T follicular helper cell (primary cell): ENCODE results near the gene PLCL2.
"Not testable (repeated sequence)": the region's sequence is repeated elsewhere in the genome, so short reads cannot be mapped to it uniquely, and the experiment has no call there.

Experiments
- DNase-seq: peaks from one replicate; pipeline ENCODE4 v3.0.0-alpha.2; 2020; ENCODE audit warnings: low read depth

Gene PLCL2

DNA sequence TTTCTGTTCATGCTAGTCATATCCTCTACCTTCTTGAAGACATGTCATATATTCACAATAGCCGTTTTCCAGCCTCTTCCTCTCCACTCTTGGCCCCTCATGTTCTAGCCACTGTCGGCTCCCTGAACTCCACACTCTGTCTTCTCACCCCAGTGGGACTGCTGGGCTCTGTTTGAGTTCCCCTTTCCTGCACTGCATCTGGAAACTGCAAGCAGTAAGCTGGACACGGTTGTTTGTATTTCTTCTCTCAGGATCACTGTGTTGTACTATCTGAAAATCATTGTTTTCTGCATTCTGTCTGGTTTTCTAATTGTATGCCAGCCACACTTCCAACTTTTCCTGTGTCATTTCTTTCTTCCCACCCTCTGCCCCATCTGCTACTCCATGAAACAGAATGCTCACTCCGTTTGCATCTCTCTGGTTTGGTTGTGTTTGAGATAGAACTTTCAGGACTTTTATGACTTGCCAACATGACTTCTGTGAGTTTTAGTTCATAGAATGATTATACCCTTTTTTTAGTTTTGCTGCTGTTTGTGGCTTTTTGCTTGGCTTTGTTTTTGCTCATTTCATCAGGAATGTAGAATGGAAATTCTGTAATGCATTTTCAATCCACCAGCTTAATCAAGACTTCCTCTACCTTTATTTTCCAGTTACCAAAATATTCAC lies 192.3 kb downstream of the PLCL2 start:
- DNase-seq, result no peak

DNA sequence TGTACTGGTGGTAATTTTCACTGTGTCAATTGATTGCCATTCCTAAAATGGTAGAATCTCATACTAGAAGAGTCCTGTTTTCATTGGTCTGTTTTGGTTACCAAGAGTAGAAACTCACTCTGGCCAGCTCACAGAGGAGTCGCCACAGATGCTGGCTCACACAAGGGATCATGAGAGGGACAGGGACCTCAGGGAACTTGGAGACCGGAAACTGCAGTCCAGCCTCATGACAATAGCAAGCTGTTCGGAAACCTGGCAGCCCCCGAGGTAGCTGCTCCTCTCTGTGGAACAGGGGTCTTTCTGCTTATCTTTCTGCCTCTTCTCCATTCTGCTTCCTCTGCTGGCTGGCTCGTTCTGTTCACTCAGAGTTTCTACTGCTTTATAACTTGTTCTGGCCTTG lies 192.9 kb downstream of the PLCL2 start:
- DNase-seq, result no peak

DNA sequence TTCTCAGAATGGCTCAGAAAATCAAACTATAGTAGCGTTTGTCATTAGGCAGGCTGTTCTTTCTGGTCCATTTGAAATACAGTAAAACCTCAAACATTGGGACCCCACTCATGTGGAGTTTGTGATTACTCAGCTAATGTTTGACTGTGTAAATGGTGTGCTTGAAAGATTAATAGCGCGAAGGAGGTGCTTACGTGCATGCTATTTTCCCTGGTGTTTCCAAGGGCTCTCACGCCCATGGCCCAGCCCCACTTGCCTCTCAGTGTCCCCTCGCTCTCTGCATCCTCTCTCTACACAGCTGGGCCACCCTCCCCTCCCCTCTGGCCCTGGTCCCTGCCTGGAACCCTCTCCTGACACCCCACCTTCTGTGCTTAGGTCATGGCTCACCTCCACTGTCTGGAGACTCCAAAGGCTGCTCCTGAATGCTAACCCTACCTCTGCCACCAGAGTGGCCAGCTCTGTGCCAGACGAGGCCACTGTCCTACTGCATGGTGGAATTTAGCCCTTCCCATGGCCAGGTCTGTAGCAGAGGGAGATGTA lies 194.2 kb downstream of the PLCL2 start:
- no peak for DNase-seq

DNA sequence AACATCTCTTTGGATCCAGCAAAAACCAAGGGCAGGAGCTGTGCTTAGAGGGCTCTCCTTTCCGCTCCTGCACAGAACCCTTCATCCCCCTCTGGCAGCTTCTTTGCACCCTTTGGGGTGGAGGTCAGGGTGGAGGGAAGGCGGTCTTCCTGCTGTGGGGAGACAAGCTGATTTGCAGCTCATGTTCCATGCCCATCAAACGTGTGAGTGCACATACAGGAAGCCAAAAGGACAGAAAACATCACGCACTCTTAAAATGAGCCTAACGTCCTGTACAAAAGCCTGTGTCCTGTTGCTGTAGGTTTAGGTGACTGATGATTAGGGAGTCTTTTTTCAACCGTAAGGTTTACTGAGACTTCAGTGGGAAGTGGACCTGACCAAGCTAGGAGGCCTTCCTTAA lies 195.2 kb downstream of the PLCL2 start:
- no peak for DNase-seq

GRCh38 chr3:17081520-17081919 lies 196.8 kb downstream of the PLCL2 start:
- DNase-seq, result no peak

DNA sequence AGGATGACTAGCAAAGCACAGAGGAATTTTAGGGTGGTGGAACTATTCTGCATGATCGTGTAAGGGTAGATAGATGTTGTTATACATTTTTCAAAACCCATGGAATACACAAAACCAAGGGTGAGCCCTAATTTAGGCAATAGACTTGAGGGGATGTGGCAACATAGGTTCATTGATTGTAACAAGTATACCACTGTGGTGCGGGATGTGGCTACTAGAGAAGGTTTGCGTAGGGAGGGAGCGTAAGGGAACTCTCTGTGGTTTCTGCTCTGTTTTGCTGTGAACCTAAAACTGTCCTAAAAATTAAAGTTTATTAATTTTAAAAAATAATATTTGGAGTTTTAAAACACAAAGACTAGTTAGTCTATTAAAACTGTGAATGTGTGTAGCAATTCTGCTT lies 202.8 kb downstream of the PLCL2 start:
- DNase-seq, result no peak

DNA sequence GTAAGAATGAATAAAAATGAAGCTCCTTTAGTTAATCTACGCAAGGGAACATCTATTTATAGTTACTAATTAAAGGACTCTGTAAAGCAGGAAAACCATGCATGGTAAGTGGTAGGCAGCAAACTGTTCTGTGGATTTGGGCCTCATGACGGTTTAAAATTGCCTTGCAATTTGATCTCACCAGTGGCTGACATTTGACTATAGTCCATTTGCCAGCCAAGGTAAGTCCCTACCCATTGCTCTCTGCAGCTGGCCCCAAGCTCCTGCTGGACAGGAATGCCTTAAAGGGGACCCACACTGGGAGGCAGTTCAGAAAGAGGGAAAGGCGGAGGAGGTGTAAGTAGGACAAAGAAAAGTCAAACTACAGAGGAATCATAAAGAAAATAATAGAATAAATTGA lies 203.3 kb downstream of the PLCL2 start:
- DNase-seq, result no peak

DNA sequence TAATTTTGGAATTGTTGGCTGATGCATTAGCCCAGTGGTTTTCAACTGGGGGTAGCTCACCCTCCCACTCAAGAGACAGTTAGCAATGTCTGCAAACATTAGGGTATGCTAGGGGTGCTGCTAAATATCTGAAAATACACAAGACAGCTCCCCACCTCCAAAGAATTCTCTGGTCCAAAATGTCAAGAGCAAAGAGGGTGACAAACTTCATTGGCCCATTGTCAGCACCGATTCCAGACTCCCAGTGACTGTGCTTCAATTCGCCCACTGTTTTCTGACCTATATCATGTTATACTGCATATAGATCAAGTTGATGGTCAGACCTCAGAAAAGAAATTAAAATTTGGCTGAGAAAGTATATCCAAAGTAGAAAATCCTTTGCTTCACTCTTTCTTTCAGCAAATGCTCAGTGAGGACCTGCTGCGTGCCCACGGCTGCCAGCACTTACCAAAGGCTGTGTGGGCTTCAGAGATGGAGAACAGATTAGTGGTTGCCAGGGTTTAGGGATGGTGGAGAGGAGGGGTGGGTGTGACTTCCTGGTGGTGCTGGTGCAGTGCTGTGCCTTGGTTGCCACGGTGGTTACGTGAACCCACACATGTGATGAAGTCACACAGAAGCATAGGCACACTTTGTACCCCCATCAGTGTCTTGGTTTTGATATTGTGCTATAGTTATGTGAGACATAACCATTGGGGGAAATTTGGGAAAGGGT lies 204.0 kb downstream of the PLCL2 start:
- DNase-seq, result no peak

GRCh38 chr3:17089314-17089700 lies 204.6 kb downstream of the PLCL2 start:
- no peak for DNase-seq

GRCh38 chr3:17090280-17090983 lies 205.7 kb downstream of the PLCL2 start:
- DNase-seq, result no peak

DNA sequence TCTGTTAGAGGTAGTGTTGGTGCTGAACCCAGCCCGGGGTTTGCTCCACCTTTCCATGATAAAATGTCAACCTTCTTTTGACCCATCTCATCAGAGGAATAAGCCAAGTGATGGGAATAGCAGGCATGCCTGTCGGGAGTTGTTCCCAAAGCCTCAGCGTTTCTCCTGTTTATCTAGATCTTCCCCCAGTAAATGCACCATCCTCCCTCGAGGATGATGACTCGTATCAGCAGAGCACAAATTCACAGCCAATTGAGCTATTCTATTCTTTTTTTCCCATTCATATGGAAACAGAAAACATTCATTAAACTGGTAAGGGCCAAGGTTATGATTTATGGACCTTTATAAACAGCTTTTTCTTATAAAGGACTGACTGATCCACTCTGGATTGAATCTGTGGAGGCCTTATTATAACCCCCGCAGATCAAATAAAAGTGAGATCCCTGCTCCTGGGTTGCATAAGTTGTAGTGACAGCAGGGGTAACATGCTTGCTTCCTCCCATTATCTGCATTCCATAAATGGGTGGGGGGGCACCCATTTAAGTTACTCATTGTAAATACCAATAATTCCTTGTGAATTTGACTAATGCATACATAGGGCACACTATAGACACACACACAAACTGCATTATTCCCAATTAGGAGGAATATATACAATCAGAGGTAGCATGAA lies 207.3 kb downstream of the PLCL2 start:
- no peak for DNase-seq

DNA sequence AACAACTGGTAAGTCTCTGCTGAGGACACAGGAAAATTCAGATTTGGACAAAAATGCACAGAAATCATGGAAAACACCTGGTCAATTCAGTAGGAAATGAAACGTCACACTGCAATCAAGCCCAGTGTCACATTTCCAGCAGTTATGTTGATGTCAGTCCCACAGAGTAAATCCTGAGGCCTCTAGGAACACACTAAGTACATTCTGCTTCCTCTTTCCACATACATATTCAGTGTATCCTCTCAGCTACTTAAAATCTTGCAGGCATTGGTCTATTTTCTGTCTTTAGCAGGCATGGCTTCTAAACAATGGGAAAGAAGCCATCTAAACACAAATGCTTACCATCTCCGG lies 207.8 kb downstream of the PLCL2 start:
- DNase-seq, result no peak

DNA sequence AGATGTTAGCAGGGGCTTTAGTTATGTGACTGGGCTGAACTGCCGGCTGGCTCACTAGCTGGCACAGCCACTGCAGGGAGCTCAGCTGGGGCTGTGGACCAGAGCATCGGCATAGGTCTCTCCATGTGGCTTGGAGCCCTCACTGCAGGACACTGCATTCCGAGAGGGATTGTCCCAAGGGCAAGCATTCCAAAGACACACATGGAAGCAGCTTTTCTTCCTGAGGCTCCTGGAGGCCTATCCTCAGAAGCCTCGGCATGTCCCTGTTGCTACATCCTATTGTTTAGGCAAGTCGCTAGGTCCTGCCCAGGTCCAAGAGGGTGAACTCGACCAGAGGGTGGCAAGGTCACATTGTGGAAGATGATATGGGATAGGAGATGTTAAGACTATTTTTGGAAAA lies 209.8 kb downstream of the PLCL2 start:
- no peak for DNase-seq

- no peak for DNase-seq
Observed at GRCh38 chr3:17103579-17103978, 218.8 kb downstream of the PLCL2 start.

DNA sequence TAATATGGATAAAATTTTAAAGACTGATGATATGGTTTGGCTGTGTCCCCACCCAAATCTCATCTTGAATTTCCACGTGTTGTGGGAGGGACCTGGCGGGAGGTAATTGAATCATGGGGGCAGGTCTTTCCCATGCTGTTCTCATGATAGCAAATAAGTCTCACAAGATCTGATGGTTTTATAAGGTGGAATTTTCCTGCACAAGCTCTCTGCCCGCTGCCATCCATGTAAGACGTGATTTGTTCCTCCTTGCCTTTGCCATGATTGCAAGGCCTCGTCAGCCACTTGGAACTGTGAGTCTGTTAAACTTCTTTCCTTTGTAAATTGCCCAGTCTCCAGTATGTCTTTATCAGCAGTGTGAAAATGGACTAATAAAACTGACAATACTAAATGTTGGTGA lies 222.0 kb downstream of the PLCL2 start:
- DNase-seq, result not testable (repeated sequence)

DNA sequence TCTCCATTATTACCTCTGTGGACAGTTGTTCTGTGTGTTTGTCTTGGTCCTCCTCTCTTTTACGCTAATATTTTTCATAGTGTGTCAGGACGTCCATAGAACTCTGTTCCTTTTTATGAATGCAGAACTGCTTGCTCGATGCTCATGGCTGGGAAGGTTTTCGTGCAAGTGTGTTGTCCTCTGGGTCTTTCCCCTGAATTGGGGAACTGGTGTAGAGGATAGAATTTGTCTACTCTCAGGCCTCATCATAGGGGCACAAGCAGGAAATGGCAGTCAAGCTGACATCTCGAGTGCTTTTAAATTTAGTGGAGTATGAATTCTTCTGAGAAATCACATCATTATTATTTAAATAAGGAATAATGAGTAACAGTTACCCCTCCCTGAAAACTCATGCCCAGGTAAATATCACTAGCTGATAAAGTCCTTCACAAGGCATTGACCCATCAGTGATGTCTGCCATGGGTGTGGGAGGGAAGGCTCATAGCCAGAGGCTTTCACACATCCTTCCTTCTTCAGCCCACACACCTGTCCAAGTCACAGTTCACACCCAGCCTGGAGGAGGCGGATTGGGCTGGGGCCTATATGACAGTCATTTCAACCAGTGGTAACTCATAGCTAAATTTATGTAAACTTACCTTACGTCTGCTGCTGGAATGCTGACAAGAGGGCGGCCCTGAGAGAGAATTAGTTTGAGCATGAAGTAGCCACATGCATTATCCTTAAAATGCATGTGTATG lies 226.1 kb downstream of the PLCL2 start:
- no peak for DNase-seq

DNA sequence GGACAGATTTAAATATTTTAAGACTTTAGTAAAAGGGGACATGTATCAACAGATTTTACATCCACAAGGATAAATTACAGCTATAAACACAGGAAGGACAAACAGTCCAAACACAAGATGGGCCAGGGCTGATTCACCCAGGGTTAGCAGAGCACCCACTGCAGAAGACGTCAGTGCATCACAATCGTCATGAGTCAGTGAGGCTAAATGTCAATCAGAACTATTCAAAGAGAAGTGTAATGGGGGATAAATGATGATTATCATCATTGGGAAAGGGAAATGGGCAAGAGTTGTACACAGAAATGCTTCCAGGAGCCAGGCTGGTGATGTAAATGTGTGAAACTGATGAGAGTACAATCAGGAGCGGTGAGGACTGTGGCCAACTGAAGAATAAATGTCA lies 226.8 kb downstream of the PLCL2 start:
- no peak for DNase-seq

DNA sequence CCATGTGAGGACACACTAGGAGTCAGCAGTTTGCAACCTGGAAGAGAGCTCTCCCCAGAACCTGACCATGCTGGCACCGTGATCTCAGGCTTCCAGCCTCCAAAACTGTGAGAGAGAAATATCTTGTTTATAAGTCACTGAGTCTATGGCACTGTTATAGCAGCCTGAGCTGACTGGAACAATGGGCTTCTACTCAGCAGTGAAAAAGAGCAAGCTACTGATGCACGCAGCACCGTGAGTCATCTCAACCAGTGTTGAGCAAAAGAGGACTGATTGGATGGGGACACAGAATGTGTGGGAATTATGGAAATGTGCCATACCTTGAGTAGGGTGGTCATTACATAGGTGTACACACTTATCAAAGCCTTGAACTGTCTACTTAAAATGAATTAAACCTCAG lies 230.4 kb downstream of the PLCL2 start:
- DNase-seq, result no peak

- DNase-seq, result no peak
Observed at GRCh38 chr3:17116007-17116600, 231.3 kb downstream of the PLCL2 start.

GRCh38 chr3:17118771-17119170 lies 234.0 kb downstream of the PLCL2 start:
- no peak for DNase-seq
